ENCODE measurements around the gene GPS2.
A peak's percentile ranks its signal among the peaks of the same experiment; 100 is the strongest.

GPS2 gene

DNA sequence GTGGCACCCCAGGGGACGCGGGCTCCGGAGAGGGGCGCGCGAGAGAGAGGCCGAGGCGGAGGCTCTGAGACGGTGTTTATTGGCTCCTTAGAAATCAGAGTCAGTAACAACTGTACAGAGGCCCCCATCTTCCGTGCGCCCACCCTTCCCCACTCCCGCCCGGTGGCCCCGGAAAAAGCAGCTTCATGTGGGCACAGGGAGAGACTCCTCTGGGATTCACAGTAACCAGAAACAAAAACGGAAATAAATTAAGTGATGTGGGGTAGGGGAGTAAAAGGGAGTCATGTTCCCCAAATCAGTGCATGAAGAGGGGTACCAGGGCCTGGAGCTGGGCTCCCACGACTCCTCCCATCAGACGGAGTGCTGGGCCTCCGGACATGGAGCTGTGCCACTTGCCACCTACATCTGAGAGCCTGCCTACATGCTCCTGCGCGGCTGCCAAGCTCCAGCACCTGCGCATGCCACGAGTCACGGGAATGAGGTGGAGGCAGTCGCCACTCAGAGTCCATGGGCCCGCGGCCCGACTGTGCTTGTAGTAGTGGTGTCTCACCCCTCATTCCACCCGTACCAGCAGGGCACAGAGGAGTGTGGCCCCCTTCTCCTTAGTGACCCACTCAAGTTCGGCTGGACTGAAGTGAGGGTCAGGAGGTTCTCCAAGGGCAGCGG, 543 bp upstream of the GPS2 start:
- no peak for DNase-seq

DNA sequence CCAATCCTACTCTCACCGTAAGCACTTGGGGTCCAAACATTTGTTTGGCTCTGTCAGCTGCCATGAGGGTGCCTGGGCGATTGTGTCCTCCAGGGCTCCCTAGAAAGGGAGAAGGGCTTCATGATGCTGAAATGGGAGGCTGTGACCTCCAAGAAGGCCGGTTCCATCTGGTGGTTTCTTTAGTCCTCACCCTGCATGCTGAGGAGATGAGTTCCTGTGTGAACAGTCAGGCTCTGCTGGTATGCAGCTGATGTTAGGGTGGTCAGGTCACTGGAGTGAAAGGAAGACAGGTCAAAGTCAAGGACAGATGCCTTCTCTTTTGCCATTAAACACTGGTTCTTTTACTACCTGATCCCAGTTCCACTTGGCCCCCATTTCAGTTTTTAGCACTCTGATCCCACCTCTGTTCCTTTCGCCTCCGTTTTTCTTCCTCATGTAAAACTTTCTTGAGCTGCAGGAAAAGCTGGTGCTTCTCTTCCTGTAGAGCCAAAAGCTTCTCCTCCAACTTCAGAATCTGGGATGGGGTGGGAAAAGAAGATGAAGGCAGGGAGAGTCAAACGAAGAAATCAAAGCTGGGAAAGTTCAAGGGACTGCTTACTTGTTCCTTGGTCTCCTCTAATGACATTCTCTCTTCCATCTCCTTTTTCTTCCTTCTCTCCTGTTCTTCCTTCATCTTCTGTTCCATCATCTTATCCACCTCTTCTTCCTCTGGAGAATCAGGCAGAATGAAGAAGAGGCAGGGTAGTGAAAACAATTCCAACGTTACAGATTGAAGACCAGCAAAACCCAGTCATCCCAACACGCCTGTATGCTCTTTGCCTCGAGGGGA, 1.1 kb downstream of the GPS2 start:
- DNase-seq: no peak

DNA sequence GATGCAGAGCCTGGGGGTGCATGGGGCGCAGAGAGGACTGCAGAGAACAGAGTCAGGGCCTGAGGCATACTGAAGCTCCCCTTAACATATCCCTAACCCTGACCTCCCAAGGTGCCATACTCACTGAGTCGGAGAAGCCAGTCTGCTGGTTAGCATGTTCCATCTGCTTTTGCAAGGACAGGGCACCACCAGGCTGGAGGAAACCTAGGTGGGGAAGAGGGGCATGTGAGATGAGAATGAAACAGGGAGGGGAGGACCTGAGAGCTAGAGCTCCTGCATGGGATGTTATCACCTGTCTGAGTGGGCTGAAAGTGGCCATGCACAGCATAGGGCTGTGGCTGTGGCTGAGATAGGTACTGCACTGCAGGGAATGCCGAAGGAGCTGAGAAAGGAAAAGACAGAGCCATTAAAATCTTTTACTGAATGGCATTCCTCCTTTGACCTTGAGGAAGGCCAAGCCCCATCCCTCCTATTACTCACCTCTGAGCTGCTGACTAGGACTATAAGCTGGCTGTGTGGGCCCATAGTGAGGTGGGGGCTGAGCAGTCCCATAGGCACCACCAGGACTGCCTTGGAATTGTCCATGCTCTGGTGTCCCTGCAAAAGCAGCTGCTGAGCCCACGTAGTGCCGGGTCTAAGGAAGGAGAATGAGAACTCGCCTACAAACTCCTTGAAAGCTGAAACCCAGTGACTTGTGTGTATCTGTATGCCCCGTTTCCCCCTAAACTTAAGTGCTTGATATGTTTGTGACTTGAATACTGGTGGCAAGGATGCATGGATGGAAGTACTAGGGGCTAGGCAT, 1.9 kb downstream of the GPS2 start:
- DNase-seq: no peak

DNA sequence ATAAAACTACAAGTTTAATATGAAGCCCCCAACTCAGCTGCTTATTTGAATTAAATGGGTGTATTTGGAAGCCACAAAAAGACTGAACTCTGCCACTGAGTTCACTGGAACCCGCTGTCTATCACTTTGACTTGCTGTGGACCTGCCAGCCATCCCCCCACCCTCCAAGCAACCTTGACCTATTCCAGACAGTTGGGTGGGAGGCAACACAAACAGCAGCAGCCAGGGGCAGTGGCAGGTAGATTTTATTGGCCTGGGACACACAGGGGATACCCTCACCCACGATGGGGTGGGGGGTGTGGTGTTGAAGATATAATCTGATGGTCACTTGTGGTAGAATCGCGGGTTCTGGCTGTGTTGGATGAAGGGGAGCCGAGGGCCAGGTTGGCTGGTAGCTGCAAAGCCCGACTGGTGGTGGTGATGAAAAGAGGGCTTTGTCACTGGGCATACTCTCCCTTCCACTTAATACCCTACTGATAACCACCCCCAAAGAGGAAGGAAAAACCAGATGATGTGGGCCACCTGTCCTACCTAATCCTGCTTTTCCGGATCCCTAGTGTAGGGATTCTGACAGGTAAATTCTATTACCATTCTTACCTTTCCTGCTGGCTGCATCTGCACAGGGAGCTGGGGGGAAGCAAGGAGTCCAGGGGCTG, 2.6 kb downstream of the GPS2 start:
- no peak for DNase-seq

DNA sequence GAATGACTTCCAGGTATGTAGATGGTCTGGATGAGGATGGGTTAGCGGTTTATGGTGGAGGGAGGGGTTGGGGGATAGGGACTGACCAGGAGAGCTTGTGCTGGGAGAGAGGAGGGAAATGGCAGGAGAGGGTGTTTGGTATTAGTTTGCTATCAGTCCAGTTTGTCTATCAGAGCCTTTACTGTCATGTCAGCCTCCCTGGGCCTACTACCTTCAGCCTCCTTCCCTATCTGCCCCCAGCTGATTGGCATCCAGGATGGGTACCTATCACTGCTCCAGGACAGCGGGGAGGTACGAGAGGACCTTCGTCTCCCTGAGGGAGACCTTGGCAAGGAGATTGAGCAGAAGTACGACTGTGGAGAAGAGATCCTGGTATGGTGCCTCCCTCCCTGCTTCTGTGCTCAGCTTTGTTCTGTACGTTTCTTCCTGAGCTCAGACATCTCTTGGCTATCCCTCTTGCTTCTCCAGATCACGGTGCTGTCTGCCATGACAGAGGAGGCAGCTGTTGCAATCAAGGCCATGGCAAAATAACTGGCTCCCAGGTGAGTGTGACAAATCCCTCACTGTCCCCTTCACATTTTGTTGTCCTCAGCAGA, 4.0 kb downstream of the GPS2 start:
- DNase-seq: no peak

DNA sequence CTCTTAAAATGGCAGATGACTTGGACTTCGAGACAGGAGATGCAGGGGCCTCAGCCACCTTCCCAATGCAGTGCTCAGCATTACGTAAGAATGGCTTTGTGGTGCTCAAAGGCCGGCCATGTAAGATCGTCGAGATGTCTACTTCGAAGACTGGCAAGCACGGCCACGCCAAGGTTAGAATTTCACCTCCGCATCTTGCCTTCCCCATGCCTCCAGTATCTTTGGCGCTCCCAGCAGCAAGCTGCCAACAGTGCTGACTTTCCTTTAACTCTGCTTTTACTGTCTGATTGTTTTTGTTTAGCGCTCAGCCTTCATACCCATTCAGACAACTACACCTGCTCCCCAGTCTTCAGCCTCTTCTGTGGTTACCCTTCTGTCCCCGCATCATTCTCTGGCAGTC, 5.5 kb downstream of the GPS2 start:
- DNase-seq: no peak

DNA sequence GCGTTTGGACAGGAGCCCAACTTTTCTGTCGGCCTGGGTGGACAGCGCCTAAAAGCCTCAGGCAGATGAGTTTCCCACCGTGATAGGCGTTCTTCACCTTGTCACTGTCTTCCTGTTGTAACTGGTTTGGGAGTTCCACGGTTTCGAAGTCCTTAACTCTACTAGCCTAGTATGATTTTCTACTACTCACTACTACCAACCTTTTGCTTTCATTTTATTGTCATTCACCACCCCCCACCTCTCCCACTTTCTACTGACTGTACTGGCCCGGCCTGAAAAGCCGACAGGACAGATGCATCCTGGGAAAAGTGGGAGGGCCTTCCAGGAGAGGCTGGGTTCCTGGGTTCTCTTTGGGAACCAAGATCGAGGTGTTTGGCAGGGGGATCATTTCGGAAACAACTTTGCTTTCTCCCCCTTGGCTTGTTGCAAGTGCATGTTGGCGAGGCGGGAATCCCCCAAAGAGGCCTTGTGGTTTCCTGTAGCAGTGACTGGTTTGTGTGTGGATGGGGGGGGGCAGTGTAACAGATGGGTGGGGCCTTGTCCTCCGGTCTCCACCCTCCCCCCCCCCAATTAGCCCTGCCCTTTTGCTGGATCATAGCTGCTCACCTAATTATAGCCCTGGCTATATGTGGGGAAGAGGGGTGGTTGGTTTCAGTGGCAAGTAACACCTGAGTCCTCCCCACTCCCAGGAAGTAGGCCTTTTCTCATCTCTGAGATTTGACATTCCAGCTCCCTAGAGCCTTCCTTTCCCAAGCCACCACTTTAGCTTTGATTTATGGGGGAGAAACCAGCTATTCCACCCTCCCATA, 6.3 kb downstream of the GPS2 start:
- DNase-seq: no peak

DNA sequence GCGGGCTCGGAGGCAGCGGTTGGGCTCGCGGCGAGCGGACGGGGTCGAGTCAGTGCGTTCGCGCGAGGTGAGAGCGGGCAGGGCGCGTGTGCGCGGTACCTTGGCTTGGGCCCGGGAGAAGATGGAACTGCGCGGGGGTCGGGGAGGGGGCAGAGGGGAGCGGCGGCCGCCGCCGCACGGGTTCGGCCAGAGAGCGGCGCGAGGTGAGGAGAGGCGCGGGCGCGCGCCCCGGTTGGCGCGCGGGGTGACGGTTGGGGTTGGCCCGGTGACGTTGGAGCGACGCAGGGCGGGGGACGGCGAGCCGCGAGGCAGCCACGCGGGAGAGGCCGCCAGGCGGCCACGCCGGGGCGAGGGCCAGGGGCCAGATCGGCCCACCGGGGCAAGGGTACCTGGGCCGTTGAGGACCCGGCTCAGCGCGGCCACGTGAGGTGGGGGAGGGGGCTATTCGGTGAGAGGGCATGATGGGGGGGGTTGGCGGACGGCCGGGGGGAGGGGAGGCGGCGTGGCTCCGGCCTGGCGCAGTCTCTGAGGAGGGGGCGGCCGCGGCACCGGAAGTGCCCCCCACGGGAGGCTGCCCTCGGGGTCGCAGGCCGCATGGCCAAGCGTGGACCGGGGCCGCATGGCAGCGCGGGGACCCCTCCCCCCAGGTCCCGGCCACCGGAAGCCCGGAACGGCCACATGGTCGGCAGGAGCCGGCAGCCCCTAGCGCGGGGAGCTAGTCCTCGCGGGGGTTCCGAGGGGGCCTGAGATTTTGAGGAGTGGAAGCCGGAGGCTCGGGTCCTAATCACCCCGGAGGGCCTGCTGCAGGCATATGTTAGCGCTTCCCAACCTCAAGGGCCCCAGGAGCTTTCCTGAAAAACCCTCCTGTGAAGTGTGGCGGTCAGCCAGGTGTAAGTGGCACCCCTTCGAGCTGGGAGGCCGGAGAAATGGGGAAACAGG, 7.2 kb downstream of the GPS2 start:
- DNase-seq: no peak

DNA sequence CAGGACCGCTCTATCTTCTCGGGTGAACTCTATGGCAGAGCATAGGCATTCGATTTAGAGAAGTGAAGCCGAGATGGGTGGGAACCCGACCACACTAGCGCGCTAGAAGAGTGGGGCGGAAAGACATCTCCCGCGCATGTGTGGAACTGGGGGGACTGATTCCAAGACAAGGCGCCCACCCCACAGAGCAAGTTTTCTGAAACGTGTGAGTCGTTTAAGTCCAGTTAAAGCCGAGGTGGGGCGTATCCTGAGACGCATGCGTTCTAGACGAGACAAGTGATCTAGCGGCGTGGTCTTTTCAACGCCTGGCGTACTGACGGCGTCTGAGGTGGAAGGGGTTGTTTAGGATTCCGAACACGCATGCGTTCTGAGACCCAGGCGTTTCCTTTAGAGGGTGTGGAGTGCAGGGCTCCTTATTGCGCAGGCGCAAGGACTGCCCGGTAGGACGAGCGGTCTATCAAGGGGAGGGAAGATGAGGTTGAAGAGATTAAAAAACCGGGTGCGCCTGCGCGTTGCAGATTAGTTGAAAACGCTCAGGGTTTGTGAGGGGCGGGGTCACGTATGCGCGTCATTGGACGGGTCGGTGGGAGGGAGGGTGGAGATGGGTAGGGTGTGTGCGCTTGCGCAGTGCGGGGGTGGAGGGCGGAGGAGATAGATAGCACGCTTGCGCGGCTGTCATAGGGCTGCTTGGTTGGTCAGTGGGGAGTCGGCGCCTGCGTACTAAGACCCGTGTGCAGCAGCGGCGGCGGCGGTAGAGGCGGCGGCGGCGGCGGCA, 8.1 kb downstream of the GPS2 start, which contains the start of gene EIF5A:
Gene EIF5A (plus strand): TSS at position 718 of the 775 bp plus-strand sequence. CDS start 2,008 bp downstream, outside the sequence.
- DNase-seq: peak; percentile 98

DNA sequence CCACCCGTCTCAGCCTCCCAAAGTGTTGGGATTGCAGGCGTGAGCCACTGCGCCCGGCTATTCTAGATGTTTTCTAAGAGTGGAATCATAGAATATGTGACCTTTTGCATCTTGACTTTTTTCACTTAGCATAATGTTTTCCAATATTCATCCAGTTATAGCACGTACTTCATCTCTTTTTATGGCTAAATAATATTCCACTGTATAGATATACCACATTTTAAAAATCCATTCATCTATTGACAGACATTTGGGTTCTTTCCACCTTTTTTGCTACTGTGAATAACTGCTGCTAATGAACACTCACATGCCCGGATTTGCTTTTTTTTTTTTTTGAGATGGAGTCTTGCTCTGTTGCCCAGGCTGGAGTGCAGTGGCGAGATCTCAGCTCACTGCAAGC, 11.0 kb downstream of the GPS2 start:
- DNase-seq: no peak

DNA sequence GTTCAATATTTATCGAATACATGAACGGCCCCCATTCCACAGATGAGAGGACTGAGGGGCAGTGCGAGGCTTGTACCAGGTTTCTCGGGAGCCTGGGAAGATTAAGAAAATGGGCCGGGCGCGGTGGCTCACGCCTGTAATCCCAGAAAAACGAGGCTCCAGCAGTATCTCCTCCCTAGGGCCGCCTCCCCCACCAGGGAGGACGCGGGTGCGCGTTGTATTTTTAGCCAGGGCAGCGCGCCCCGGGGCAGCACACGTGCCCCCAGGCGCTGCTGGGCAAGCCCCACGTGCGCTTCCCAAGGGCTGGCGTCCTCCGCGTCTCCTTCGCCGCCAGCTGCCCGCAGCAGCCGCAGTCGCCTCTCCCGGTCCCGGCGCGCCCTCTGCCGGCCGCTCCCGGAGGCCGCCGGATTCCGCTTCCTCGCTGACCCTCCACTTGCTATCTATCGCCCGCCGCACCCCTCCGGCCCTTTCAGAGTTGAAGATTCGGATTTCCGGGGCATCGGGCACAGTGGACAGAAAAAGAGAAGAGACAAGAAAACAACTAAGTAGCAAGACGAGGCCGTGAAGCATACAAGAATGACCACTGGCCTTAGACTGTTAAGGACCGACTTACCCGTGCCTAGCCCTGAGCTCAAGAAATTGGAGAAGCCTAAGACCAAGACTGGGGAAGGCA, 18.8 kb downstream of the GPS2 start:
- no peak for DNase-seq

DNA sequence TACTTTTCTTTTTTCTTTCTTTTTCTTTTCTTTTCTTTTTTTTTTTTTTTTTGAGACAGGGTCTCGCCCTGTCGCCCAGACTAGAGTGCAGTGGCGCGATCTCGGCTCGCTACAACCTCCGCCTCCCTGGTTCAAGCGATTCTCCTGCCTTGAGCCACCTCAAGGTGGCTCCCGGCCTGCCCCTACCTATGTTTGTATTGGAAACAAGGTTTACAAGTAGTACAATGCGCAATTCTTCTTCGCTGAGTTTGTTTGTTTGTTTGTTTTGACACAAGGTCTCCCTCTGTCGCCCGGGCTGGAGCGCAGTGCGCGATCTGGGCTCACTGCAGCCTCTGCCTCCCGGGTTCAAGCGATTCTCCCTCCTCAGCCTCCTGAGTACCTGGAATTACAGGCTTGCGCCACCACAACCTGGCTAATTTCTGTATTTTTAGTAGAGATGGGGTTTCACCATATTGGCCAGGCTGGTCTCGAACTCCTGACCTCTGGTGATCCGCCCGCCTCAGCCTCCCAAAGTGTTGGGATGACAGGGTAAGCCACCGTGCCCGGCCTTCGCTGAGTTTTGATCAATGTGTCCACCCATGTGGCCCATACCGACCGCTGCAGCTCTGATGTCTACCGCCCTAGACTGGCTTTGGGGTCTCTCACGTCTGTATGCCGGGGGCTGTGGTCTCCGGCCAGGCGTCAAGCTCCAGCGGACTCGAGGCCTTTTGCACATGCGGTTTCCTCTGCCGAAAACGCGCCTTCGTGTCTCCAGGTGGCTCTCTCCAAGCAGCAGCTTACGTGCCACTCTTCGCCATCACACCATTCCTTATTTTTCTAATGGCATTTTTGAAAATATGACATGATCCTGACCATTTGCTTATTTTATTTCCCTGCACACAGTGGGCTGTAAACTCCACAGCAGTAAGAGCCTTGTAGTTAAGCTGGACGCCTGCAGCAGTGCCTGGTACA, 19.7 kb downstream of the GPS2 start:
- DNase-seq: no peak

DNA sequence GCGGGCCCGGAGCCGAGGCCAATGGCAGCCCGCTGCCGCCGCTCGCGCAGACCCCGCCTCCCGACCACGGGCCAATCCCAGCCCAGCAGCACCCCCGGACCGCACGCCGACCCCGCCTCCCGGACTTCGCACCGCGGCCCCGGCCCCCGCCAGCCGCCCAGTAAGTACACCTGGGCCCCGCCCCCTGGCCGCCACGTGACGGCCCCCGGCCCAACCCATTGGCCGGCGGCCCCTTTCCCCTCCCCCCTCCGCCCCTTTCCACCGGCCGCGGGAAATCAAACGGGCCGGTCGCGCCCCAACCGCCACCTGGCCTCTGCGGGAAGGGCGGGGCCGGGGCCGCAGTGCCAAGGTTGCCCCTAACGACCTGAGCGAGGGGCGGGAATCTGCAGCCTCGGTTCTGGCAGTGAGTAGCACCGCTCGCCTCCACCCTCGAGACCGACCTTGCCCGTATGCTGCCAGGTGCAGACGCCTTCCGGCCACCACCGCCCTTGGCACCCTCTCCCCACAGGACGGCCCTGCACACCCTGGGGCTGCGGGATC, 20.5 kb downstream of the GPS2 start, which contains the start of gene YBX2:
Gene YBX2 (minus strand): TSS at position 26 of the 540 bp plus-strand sequence. CDS start 139 bp downstream, outside the sequence.
- DNase-seq: no peak

DNA sequence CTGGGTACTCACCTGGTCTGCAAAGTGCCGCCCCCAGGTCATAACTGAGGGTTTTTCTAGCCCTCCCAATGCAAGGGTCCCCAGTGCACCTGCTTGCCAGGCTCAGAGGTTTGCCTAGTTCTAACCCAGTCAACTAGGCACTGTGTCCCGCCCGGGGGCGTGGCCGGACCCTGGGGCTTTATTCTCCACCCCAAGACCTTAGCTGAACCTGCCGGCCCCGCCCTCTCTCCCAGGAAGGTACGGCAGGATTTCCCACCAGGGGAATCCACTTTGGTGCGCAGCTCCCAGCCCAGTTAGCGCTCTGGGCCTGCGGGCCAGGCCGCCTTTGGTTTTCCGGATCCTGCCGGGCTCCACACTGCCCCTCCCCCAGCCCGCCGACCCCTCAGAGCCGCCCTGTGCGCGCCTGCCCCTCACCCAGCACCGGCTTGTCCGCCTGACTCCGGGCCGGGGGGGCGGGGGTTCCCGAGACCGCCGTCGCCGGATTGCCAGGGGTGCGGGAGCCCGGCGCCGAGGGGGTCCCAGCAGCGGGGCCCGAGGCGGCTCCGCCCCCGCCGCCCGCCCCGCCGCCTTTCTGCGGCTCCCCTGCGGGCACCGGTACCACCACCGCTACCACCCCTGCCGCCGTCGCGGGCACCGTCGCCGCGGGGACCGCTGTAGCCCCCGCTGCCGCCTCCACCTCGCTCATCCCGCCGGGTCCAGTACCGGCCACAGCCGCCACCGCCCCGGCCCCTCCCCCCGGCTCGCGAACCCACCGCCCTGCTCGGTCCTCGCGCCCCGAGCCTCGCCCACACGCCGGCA, 21.1 kb downstream of the GPS2 start:
- no peak for DNase-seq

DNA sequence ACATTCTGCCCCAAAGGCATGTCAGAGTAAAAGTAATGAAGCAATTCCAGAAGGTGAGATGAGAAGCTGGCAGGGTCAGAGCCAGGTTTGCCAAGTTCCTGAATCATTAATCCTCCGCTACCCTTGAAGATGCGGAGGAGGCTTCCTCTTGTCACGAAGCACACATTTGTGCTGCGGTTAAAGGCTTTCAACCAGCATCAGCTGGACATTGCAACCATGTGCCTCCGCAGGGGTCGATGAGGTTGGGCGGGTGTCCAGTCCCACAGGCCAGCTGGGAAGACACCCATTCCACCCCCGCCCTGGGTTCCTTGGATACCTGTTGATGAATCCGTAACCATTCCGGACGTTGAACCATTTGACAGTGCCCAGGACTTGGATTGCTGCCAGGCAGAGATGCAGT, 22.0 kb downstream of the GPS2 start:
- no peak for DNase-seq

DNA sequence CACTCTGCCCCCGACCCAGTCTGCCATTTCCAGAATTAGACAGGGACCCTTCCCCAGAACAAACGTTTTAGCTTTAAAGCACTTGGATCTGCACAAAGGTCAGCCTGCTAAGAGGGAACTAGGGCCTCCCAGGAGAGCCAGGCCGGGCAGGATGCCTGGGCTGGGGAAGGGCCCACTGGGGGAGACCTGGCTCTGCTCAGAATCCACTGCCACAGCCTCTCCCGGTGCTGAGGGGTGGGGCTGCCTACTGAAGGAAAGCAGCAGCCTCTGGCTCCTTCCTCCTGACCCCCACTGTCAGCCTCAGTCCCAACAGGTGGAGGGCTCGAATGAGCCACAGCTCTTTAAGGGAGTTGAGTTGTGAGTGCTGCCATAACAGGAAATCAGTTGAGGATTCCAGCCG, 22.4 kb downstream of the GPS2 start:
- DNase-seq: no peak

DNA sequence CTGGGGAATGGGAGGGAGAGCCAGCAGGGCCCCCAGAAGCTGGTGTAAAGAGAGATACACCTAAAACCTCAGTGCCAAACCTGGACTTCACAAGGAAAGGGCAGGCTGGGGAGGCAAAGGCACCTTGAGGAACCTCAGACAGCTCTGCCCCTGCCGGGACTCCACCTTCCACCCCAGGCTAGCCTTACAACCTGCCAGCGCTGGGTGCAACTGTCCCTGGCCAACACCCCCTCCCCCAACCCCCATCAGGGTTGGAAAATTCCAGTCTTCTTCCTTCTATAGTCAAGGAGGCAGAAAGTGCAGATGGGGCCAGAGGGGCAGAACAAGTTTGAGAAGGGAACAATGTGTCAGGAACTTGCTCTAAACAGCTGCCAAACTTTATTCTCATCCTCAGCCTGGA, 23.0 kb downstream of the GPS2 start:
- no peak for DNase-seq
